HG03280 (cell line): ENCODE results near the gene DPYSL5.
"Not testable (repeated sequence)": the region's sequence is repeated elsewhere in the genome, so short reads cannot be mapped to it uniquely, and the experiment has no call there.

ENCODE experiments used
- ATAC-seq: cut with Tn5 transposase; IDR thresholded peaks from one replicate; pipeline ENCODE4 v1.9.1; 2021; ENCODE audit warnings: mild to moderate bottlenecking, moderate library complexity; ENCODE audit not compliant: unreplicated experiment

The DPYSL5 gene

DNA sequence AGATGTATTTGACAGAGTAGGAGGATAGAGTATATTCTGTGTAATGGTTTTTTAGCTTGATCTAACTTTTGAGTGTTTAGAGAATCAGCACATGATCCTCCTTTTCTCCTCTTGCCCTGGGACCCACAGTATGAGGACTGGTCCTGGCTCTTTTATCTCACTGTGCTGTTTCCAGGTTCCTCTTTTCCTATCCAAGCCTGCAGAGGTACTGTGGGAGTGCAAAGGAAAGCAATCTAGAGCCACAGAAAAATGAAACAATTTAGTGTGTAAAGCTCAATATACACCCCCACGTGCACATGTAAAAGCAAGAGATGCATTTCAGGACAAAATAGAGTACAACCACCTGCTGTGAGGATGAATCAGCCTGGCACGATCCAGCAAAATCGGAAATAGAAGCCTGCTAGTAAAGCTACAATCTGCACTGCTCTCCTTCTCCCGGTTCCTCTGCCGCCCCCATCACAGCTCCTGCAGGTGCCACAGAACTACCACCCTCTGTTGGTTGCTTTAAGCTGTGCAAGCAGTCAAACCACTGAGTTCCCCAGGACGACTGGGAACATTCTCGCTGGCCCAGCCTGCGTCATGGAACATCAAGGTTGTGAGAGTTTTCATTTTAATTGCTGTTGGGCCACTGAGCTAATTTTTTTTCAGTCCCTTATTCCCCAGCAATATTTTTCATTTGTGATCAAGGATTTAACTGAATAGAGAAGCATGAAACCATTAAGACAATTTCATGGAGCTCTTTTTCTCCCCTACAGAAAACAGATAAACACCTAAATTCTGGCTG is 74.7 kb downstream of the DPYSL5 start:
- ATAC-seq = no peak

GRCh38 chr2:26923189-26923466 is 75.2 kb downstream of the DPYSL5 start:
- not testable (repeated sequence) for ATAC-seq

- ATAC-seq = no peak
These were observed 76.8 kb downstream of the DPYSL5 start for GRCh38 chr2:26924731-26925099.

DNA sequence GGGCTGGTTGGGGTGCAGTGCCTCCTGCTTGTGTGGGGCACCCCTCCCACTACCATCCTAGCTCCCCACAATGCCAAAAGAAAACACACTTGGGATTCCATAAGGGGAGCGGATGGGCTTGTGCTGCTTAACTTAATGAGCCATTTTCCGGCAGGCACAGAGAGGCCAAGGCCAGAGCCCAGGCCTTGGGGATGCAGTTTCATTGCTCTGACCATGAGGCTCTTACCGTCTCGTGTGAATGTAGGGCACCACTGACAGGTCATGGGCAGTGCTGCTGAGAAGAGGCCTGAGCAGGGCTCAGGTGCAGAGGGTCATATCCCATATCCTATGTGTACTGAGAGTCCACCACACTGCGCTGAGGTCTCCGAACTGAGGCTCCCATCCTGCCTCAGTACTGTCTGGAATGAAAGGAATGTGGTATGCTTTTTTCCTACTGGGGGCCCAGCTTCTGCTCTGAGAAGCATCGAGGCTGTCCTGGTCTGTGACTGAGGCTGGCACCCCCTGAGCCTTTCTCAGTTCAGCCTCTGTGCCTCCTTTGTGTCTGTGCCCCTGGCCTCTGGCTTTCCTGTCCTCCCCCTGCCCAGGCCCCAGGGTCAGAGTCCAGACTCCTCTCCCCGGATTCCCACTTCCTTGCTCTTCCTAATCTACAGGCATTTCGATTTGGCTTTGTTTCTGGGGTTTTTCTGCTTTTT is 77.3 kb downstream of the DPYSL5 start:
- ATAC-seq = no peak

DNA sequence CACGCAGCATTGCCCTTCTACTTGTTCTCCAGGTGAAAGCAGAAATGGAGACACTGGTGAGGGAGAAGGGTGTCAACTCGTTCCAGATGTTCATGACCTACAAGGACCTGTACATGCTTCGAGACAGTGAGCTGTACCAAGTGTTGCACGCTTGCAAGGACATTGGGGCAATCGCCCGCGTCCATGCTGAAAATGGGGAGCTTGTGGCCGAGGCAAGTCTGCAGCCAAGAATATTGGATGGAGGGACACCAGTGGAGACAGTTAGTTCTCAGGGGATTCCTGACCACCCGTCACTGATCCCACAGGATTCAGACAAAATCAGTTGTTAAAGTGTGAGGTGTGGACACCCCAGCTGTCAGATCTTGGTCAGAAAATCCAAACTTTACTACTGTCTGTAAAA is 79.3 kb downstream of the DPYSL5 start:
- ATAC-seq = no peak

GRCh38 chr2:26932974-26933373 is 85.0 kb downstream of the DPYSL5 start:
- no peak for ATAC-seq

- no peak for ATAC-seq
These were observed 85.8 kb downstream of the DPYSL5 start for GRCh38 chr2:26933431-26934334.

DNA sequence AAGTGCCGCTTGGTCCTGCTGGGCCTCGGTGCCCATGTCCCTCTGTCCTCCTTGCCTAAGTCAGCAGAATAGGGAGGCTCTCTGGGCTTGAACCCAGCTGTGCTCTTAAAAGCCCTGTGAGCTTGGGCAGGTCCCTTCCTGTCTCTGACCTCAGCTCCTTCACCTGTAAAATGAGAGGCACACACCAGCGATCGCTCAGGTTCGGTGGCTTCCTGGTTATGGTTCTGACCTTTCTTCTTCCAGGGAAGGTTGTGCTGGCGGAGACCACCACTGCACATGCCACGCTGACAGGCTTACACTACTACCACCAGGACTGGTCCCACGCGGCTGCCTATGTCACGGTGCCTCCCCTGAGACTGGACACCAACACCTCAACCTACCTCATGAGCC is 86.4 kb downstream of the DPYSL5 start:
- no peak for ATAC-seq

- no peak for ATAC-seq
These were observed 87.1 kb downstream of the DPYSL5 start for GRCh38 chr2:26934985-26935384.

GRCh38 chr2:26936855-26937254 is 88.9 kb downstream of the DPYSL5 start:
- ATAC-seq = no peak

DNA sequence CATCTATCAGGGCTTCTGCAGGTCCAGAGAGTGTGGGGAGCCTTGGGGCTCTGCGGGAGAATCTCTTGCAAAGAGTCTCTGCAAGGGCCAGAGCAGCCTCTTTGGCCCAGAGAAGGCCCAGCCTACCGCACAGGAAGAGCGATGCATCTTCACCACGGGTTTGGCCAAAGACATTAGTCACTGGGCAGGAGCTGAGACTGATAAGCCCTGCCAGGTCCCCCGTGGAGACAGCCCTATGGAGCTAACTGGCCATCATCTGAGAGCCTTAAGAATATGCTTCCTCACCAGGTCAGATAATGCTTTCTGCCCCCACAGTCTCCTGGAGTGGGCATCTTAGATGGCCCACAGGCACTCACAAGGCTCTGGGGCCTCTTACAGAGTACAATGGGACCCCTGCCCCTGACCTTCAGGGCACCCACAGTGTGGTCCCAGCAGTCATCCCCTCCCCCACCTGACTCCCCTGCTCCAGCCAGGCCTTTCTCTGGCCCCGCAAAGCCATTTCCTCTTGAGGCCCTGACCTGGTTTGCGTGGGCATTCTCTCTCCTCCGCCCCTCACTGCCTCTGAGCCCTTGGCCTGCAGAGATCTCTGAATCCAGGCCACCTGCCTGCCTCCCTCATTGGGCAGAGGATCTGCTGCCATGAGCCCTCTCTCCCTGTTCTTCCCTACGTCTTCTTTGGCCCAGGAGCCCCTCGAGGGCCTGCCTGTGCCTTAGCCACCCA is 90.6 kb downstream of the DPYSL5 start:
- no peak for ATAC-seq

- no peak for ATAC-seq
These were observed 92.1 kb downstream of the DPYSL5 start for GRCh38 chr2:26940001-26940400.

GRCh38 chr2:26941486-26941885 is 93.6 kb downstream of the DPYSL5 start:
- no peak for ATAC-seq

GRCh38 chr2:26942543-26943295 is 94.8 kb downstream of the DPYSL5 start:
- ATAC-seq = no peak

DNA sequence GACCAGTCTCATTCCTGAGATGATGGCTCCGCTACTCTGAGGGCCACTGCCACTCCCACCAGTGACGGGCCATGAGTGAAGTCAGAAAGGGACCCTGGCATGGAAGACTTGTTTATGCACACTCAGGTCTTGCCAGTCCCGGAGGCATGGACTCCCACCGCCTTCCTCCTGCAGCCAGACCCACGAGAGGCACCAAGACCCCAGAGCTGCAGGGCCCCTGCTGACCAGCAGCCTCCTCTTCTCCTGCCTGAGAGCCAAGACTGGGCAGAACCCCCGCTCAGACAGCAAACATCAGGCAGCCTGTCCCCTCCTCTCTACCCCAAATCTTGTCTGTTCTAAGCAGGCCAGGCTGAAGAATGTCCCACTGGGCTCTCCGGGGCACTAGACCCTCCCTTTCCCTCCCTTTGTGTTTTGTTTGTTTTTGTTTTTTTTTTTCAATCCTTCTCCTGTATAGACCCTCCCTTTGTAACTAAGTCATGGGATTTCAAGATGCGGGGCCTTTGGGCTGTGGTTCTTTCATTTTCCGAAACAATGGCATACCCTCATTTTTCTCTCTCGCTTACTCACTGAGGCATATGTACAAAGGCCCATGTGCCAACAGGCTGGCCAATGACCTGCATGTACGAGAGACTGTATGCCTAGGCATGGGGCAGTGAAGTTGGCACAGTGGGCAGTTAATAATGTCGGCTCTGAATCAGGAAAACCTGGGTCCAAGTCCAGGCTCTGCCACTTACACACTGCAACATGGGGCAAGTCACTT is 98.2 kb downstream of the DPYSL5 start:
- ATAC-seq = no peak

DNA sequence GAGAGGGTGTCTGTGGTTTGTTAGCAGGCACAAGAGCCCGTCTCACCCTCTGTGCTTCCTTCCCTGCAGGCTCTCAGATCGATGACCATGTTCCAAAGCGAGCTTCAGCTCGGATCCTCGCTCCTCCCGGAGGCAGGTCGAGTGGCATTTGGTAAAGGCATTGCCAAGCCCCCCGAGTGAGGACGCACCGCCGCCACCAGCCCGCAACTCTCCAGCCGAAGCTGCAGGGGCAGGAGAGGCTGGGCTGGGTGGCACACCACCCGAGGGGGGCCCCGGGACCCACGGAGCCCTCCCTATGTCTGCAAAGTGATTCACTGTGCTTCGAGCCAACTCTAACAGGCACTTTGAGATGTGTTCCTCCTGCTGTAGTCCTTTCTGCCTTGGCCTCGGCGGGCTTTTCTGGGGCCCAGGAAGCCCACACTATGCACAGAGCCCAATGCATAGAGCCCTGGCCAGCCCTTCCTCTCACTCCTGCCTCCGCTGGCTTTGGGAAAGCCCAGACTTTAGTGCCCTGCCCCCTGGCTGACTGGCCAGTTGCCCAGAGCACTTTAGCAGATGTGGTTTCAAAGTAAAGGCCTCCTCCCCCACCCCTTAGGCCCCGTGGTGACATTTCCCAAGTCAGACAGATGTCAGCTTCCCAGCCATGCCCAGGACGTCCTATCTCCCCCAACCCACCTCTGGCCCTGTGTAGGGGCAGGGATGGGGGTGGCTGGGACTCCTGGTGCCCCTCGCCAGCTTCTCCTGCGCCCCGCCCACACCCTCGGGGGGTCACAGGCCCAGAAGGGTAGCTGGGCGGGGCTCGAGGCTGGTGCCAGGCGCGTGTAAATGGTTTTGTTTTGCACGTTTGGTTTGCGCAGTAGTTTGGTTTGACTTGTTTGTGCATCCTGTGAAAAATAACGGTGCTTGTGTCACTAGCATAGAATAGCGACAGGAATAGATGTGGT is 99.2 kb downstream of the DPYSL5 start:
- no peak for ATAC-seq

DNA sequence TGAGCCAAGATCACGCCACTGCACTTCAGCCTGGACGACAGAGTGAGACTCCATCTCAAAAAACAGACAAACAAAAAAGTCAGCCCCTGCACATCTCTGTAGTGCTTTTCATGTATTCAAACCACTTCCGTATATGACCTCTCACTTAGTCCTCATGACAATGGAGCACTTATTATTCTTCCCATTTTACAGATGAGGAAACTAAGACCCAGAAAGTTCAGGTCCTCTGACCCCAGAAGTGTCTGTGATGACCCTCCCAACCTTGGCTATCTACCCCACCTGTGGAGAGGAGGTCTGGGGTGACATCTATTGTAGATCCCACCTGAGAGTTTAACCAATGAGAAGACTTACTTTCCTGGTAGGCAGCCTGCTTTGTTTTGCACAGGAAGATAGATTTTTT is 100.9 kb downstream of the DPYSL5 start:
- ATAC-seq = no peak

DNA sequence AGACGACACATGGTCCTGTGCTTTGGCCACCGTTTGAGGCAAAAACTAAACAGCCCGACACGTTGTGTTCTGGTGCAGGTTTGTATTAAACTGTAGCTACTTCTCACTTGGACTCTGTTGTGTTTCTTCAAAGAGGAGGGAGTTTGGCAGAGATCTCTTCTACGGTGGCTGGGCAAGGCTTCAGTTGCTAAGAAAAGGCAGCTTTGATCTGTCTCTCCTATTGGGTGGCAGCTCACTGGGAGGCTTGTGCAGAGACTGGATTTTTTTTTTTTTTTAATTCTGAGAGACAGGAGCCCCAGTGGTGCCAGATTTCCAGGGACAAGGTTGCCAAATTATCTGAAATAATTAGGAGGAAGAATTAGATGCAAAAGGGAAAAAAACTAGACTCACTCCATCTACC is 102.3 kb downstream of the DPYSL5 start:
- ATAC-seq = no peak

- ATAC-seq = no peak
These were observed 103.3 kb downstream of the DPYSL5 start for GRCh38 chr2:26951236-26951635.
